GM12865 (cell line): ENCODE data around the gene DGKZ.

Source experiments
- DNase-seq: peaks from one replicate; pipeline ENCODE4 v3.0.0; 2010; ENCODE audit warnings: low read depth
- H3K4me3 ChIP-seq: 2 replicates; pipeline ENCODE4 v1.5.1; 2011; ENCODE audit warnings: mild to moderate bottlenecking, low read depth, low read length, control low read depth
- TF ChIP-seq, protein P1 (sequence below): IDR thresholded peaks from 2 replicates; pipeline ENCODE4 v1.5.1; 2011; ENCODE audit warnings: low read length, control low read depth, low read depth, inconsistent platforms; ENCODE audit not compliant: insufficient read depth; ENCODE audit errors: missing control alignments

DGKZ gene

DNA sequence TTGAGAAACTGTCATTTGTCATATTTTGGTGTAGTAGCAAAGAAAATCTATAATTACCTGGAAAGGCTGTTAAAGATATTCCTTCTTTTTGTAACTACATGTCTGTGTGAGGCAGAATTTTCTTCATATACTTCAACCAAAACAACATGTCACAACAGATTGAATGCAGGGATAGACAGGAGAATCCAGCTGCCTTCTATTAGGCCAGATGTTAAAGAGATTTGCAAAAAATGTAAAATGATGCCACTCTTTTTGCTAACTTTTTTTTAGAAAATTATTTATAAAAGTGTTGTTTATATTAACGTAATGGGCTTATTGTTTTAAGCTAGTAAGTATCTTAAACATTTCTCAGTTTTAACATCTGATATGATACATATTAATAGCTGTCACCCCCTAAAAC lies 12.7 kb downstream of the DGKZ start:
- H3K4me3 ChIP-seq: no peak overlapping the region
- TF ChIP-seq, protein P1, sequence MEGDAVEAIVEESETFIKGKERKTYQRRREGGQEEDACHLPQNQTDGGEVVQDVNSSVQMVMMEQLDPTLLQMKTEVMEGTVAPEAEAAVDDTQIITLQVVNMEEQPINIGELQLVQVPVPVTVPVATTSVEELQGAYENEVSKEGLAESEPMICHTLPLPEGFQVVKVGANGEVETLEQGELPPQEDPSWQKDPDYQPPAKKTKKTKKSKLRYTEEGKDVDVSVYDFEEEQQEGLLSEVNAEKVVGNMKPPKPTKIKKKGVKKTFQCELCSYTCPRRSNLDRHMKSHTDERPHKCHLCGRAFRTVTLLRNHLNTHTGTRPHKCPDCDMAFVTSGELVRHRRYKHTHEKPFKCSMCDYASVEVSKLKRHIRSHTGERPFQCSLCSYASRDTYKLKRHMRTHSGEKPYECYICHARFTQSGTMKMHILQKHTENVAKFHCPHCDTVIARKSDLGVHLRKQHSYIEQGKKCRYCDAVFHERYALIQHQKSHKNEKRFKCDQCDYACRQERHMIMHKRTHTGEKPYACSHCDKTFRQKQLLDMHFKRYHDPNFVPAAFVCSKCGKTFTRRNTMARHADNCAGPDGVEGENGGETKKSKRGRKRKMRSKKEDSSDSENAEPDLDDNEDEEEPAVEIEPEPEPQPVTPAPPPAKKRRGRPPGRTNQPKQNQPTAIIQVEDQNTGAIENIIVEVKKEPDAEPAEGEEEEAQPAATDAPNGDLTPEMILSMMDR: no peak
- no peak for DNase-seq

GRCh38 chr11:46360878-46361277 lies 13.6 kb downstream of the DGKZ start:
- H3K4me3 ChIP-seq: peak overlapping the region; percentile 44
- TF ChIP-seq, protein P1: no peak
- no peak for DNase-seq

DNA sequence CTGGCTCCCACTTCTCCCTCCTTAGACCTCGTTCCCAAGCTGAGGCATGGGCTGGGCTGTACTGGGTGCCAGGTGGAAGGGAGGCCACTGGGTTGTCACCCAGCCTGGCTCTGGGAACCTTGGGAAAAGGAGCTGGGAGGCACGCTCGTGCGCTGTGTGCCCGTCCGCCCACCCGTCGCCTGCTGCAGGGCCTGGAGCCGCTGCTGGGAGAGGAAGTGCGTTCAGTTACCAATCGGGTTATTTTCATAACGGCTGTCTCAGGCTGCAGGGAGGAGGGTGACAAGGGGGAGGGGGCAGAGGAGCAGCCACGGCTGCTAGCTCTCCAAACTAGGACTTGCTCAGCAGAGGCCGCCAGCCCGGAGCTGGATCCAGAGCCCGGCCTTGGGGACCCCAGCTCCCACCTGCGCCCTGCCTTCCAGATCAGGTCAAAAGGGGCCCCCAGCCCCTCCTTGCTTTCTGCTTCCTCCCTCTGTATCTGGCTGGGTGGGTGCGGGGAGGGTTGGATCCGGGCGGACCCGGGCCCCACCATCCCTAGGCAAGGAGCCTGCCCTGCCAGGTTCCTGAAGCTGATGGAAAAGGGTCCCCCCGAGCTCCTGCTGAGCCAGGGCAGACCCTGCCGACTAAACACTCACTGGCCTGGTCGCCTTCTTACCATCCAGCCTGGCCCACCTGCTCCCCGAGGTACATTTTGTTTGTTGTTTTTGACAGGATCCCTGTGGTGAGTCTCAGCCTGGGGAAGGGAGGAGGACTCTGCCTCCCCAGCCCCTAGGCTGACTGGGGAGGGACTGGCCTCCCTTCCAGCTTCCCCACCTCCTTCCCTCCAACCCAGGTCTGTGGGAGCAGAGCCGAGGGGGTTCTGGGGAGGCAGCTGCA lies 14.3 kb downstream of the DGKZ start:
- peak; percentile 88 for DNase-seq
- peak overlapping the region; percentile 44 for H3K4me3 ChIP-seq
- TF ChIP-seq, protein P1: no peak

GRCh38 chr11:46362156-46363030 lies 15.1 kb downstream of the DGKZ start:
- TF ChIP-seq, protein P1: no peak
- DNase-seq: no peak
- H3K4me3 ChIP-seq: peak overlapping the region; percentile 44

DNA sequence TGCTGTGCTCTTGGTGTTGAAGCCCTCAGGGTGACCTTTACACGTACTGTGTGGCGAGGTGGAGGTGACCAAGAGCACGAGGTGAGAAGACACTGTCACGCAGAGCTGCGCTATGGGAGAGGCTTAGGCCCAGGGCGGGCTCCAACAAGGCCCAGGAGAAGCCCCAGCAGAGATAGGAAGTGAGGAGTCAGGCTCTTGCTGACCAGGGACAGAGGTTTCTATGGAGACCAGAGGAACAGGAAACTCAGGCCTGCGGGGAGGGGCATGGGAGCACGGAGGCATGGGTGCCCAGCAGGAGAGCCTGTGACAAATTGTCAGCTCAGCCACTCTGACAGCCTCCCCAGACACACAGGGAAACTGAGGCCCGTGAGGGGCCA lies 15.8 kb downstream of the DGKZ start:
- TF ChIP-seq, protein P1: no peak
- no peak for DNase-seq
- no peak overlapping the region for H3K4me3 ChIP-seq

DNA sequence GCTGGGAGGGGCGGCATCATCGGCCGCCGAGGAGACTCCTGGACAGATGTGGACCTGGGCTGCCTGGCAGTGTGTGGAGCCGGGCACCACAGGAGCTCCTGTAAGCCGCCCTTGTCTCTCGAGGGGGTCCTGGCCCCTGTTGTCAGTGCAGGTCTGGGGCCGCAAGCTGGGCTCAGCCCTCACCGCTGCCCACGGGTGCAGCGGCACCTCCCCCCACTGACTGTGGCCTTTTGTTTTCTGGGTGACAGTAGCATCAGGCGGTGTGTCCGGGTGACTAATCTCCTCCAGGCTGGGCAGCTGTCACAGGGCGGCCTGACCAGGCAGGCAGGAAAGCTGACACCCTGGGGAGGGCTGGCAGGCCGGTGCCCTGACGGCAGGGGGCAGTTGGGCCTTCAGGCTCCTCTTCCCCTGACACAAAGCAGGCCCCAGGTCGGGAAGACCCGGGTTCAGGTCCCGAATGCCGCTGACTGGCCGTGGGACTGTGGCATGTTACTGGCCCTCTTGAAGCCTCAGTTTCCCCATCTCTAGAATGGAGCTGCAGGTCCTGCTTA lies 16.3 kb downstream of the DGKZ start:
- H3K4me3 ChIP-seq: no peak overlapping the region
- TF ChIP-seq, protein P1: no peak
- DNase-seq: no peak
